Measurements from ENCODE around the gene RPS6KL1.

The RPS6KL1 gene

GRCh38 chr14:74964787-74965485 is 41.9 kb upstream of the RPS6KL1 start:
- Histone ChIP-seq H2AFZ (ENCODE audit: low read length) (no peak overlapping the region), H3K4me2 (ENCODE audit: low read depth, low read length) (no peak overlapping the region), H3K36me3 (replicated peaks; ENCODE audit: insufficient read depth, low read length) (no peaks in the 10 kb centered on the region), H3K9ac (ENCODE audit: low read length) (no peak overlapping the region), H4K20me1 (ENCODE audit: insufficient read depth, low read length) (no peaks in the 10 kb centered on the region), H3K27ac (ENCODE audit: low read length) (no peak overlapping the region), H3K27me3 (replicated peaks; ENCODE audit: insufficient read depth, low read length) (no peaks in the 10 kb centered on the region), H3K9me2 (replicated peaks; ENCODE audit: insufficient read depth, low read length) (no peaks in the 10 kb centered on the region), H3K79me2 (ENCODE audit: low read length) (no peaks in the 10 kb centered on the region), H3K4me1 (ENCODE audit: low read length) (no peaks in the 10 kb centered on the region), H3K9me3 (replicated peaks; ENCODE audit: insufficient read depth, low read length) (no peaks in the 10 kb centered on the region), H3K4me3 (ENCODE audit: low read length) (no peak overlapping the region), H3F3A (ENCODE audit: insufficient read depth, low read length) (no peaks in the 10 kb centered on the region)
- TF ChIP-seq CTCF (IDR thresholded peaks at IDR 0.05; ENCODE audit: low read length) (no peak), EZH2phosphoT487 (IDR thresholded peaks at IDR 0.05; ENCODE audit: low read length) (no peak), EZH2 (optimal IDR thresholded peaks at IDR 0.05; ENCODE audit: low read depth, low read length) (no peak)
- no peak for DNase-seq

GRCh38 chr14:74963705-74964271 is 40.7 kb upstream of the RPS6KL1 start:
- Histone ChIP-seq H3K4me1 (ENCODE audit: low read length) (no peaks in the 10 kb centered on the region), H3K27me3 (replicated peaks; ENCODE audit: insufficient read depth, low read length) (no peaks in the 10 kb centered on the region), H3K9me3 (replicated peaks; ENCODE audit: insufficient read depth, low read length) (no peaks in the 10 kb centered on the region), H3K4me2 (ENCODE audit: low read depth, low read length) (no peak overlapping the region), H3K27ac (ENCODE audit: low read length) (no peak overlapping the region), H3K9me2 (replicated peaks; ENCODE audit: insufficient read depth, low read length) (no peaks in the 10 kb centered on the region), H3K4me3 (ENCODE audit: low read length) (no peak overlapping the region), H4K20me1 (ENCODE audit: insufficient read depth, low read length) (no peaks in the 10 kb centered on the region), H3K9ac (ENCODE audit: low read length) (no peak overlapping the region), H3K36me3 (replicated peaks; ENCODE audit: insufficient read depth, low read length) (no peaks in the 10 kb centered on the region), H2AFZ (ENCODE audit: low read length) (no peak overlapping the region), H3K79me2 (ENCODE audit: low read length) (no peaks in the 10 kb centered on the region), H3F3A (ENCODE audit: insufficient read depth, low read length) (no peaks in the 10 kb centered on the region)
- TF ChIP-seq CTCF (IDR thresholded peaks at IDR 0.05; ENCODE audit: low read length): no peak
- TF ChIP-seq EZH2 (optimal IDR thresholded peaks at IDR 0.05; ENCODE audit: low read depth, low read length): no peak
- no peak for TF ChIP-seq EZH2phosphoT487 (IDR thresholded peaks at IDR 0.05; ENCODE audit: low read length)
- no peak for DNase-seq

- Histone ChIP-seq H4K20me1 (ENCODE audit: insufficient read depth, low read length) (no peaks in the 10 kb centered on the region), H3K27me3 (replicated peaks; ENCODE audit: insufficient read depth, low read length) (no peaks in the 10 kb centered on the region), H3K79me2 (ENCODE audit: low read length) (no peaks in the 10 kb centered on the region), H3K4me1 (ENCODE audit: low read length) (no peaks in the 10 kb centered on the region), H3K9me3 (replicated peaks; ENCODE audit: insufficient read depth, low read length) (no peaks in the 10 kb centered on the region), H2AFZ (ENCODE audit: low read length) (no peak overlapping the region), H3K9ac (ENCODE audit: low read length) (no peak overlapping the region), H3K4me2 (ENCODE audit: low read depth, low read length) (no peak overlapping the region), H3K36me3 (replicated peaks; ENCODE audit: insufficient read depth, low read length) (no peaks in the 10 kb centered on the region), H3K9me2 (replicated peaks; ENCODE audit: insufficient read depth, low read length) (no peaks in the 10 kb centered on the region), H3K4me3 (ENCODE audit: low read length) (no peak overlapping the region), H3F3A (ENCODE audit: insufficient read depth, low read length) (no peaks in the 10 kb centered on the region), H3K27ac (ENCODE audit: low read length) (no peak overlapping the region)
- TF ChIP-seq EZH2phosphoT487 (IDR thresholded peaks at IDR 0.05; ENCODE audit: low read length): no peak
- TF ChIP-seq CTCF (IDR thresholded peaks at IDR 0.05; ENCODE audit: low read length): no peak
- DNase-seq: no peak
Observed at GRCh38 chr14:74963178-74963704, 40.2 kb upstream of the RPS6KL1 start.
